ENCODE results near the gene CRIM1.

Gene CRIM1

GRCh38 chr2:36389577-36389976 is 34.0 kb downstream of the CRIM1 start:
- Histone ChIP-seq H3K9me3 (ENCODE audit: control insufficient read depth, low read length) (no peaks in the 10 kb centered on the region), H3K4me3 (ENCODE audit: low read length) (no peak overlapping the region), H3K27me3 (ENCODE audit: control insufficient read depth, insufficient read depth, low read length) (no peaks in the 10 kb centered on the region), H3K9ac (ENCODE audit: low read length) (no peak overlapping the region), H3K36me3 (ENCODE audit: control insufficient read depth, insufficient read depth, low read length) (no peaks in the 10 kb centered on the region), H3K4me1 (ENCODE audit: control insufficient read depth, insufficient read depth, low read length) (peaks cover 5% of the 10 kb centered on the region)

GRCh38 chr2:36392571-36393255 is 37.1 kb downstream of the CRIM1 start:
- H3K4me1 ChIP-seq (ENCODE audit: control insufficient read depth, insufficient read depth, low read length): peaks cover 22% of the 10 kb centered on the region

GRCh38 chr2:36393738-36394256 is 38.2 kb downstream of the CRIM1 start:
- H3K27me3 ChIP-seq (ENCODE audit: control insufficient read depth, insufficient read depth, low read length): no peaks in the 10 kb centered on the region
- no peak overlapping the region for H3K9ac ChIP-seq (ENCODE audit: low read length)
- no peak overlapping the region for H3K4me3 ChIP-seq (ENCODE audit: low read length)
- peaks cover 29% of the 10 kb centered on the region for H3K4me1 ChIP-seq (ENCODE audit: control insufficient read depth, insufficient read depth, low read length)
- no peaks in the 10 kb centered on the region for H3K9me3 ChIP-seq (ENCODE audit: control insufficient read depth, low read length)
- no peaks in the 10 kb centered on the region for H3K36me3 ChIP-seq (ENCODE audit: control insufficient read depth, insufficient read depth, low read length)

More at GRCh38 chr2:36392571-36393255, 37.1 kb downstream of the CRIM1 start:
- H3K36me3 ChIP-seq (ENCODE audit: control insufficient read depth, insufficient read depth, low read length): no peaks in the 10 kb centered on the region
- H3K27me3 ChIP-seq (ENCODE audit: control insufficient read depth, insufficient read depth, low read length): no peaks in the 10 kb centered on the region
- no peak overlapping the region for H3K4me3 ChIP-seq (ENCODE audit: low read length)
- no peak overlapping the region for H3K9ac ChIP-seq (ENCODE audit: low read length)
- no peaks in the 10 kb centered on the region for H3K9me3 ChIP-seq (ENCODE audit: control insufficient read depth, low read length)

GRCh38 chr2:36394804-36395203 is 39.2 kb downstream of the CRIM1 start:
- no peaks in the 10 kb centered on the region for H3K27me3 ChIP-seq (ENCODE audit: control insufficient read depth, insufficient read depth, low read length)
- H3K36me3 ChIP-seq (ENCODE audit: control insufficient read depth, insufficient read depth, low read length): no peaks in the 10 kb centered on the region
- H3K9me3 ChIP-seq (ENCODE audit: control insufficient read depth, low read length): no peaks in the 10 kb centered on the region
- no peak overlapping the region for H3K4me3 ChIP-seq (ENCODE audit: low read length)
- H3K4me1 ChIP-seq (ENCODE audit: control insufficient read depth, insufficient read depth, low read length): peaks cover 29% of the 10 kb centered on the region
- H3K9ac ChIP-seq (ENCODE audit: low read length): peak overlapping the region; percentile 47

GRCh38 chr2:36395866-36396265 is 40.3 kb downstream of the CRIM1 start:
- Histone ChIP-seq H3K27me3 (ENCODE audit: control insufficient read depth, insufficient read depth, low read length) (no peaks in the 10 kb centered on the region), H3K4me3 (ENCODE audit: low read length) (no peak overlapping the region), H3K4me1 (ENCODE audit: control insufficient read depth, insufficient read depth, low read length) (peaks cover 29% of the 10 kb centered on the region), H3K9ac (ENCODE audit: low read length) (no peak overlapping the region), H3K9me3 (ENCODE audit: control insufficient read depth, low read length) (no peaks in the 10 kb centered on the region), H3K36me3 (ENCODE audit: control insufficient read depth, insufficient read depth, low read length) (no peaks in the 10 kb centered on the region)

- H3K36me3 ChIP-seq (ENCODE audit: control insufficient read depth, insufficient read depth, low read length): no peaks in the 10 kb centered on the region
- H3K4me1 ChIP-seq (ENCODE audit: control insufficient read depth, insufficient read depth, low read length): peaks cover 29% of the 10 kb centered on the region
- no peak overlapping the region for H3K4me3 ChIP-seq (ENCODE audit: low read length)
- no peak overlapping the region for H3K9ac ChIP-seq (ENCODE audit: low read length)
- H3K9me3 ChIP-seq (ENCODE audit: control insufficient read depth, low read length): no peaks in the 10 kb centered on the region
- H3K27me3 ChIP-seq (ENCODE audit: control insufficient read depth, insufficient read depth, low read length): no peaks in the 10 kb centered on the region
Observed at GRCh38 chr2:36396878-36397539, 41.4 kb downstream of the CRIM1 start.

GRCh38 chr2:36397728-36398413 is 42.3 kb downstream of the CRIM1 start:
- Histone ChIP-seq H3K27me3 (ENCODE audit: control insufficient read depth, insufficient read depth, low read length) (no peaks in the 10 kb centered on the region), H3K9ac (ENCODE audit: low read length) (no peak overlapping the region), H3K9me3 (ENCODE audit: control insufficient read depth, low read length) (no peaks in the 10 kb centered on the region), H3K4me1 (ENCODE audit: control insufficient read depth, insufficient read depth, low read length) (peaks cover 29% of the 10 kb centered on the region), H3K36me3 (ENCODE audit: control insufficient read depth, insufficient read depth, low read length) (no peaks in the 10 kb centered on the region), H3K4me3 (ENCODE audit: low read length) (no peak overlapping the region)

- Histone ChIP-seq H3K9ac (ENCODE audit: low read length) (no peak overlapping the region), H3K9me3 (ENCODE audit: control insufficient read depth, low read length) (no peaks in the 10 kb centered on the region), H3K4me3 (ENCODE audit: low read length) (no peak overlapping the region), H3K36me3 (ENCODE audit: control insufficient read depth, insufficient read depth, low read length) (no peaks in the 10 kb centered on the region), H3K27me3 (ENCODE audit: control insufficient read depth, insufficient read depth, low read length) (no peaks in the 10 kb centered on the region), H3K4me1 (ENCODE audit: control insufficient read depth, insufficient read depth, low read length) (peaks cover 29% of the 10 kb centered on the region)
Observed at GRCh38 chr2:36399050-36399449, 43.5 kb downstream of the CRIM1 start.

- Histone ChIP-seq H3K27me3 (ENCODE audit: control insufficient read depth, insufficient read depth, low read length) (no peaks in the 10 kb centered on the region), H3K4me3 (ENCODE audit: low read length) (no peak overlapping the region), H3K9me3 (ENCODE audit: control insufficient read depth, low read length) (no peaks in the 10 kb centered on the region), H3K4me1 (ENCODE audit: control insufficient read depth, insufficient read depth, low read length) (peaks cover 7% of the 10 kb centered on the region), H3K9ac (ENCODE audit: low read length) (no peak overlapping the region), H3K36me3 (ENCODE audit: control insufficient read depth, insufficient read depth, low read length) (no peaks in the 10 kb centered on the region)
Observed at GRCh38 chr2:36403675-36404230, 48.2 kb downstream of the CRIM1 start.

GRCh38 chr2:36404318-36404717 is 48.7 kb downstream of the CRIM1 start:
- no peaks in the 10 kb centered on the region for H3K27me3 ChIP-seq (ENCODE audit: control insufficient read depth, insufficient read depth, low read length)
- no peak overlapping the region for H3K4me3 ChIP-seq (ENCODE audit: low read length)
- no peaks in the 10 kb centered on the region for H3K9me3 ChIP-seq (ENCODE audit: control insufficient read depth, low read length)
- H3K9ac ChIP-seq (ENCODE audit: low read length): no peak overlapping the region
- no peaks in the 10 kb centered on the region for H3K36me3 ChIP-seq (ENCODE audit: control insufficient read depth, insufficient read depth, low read length)
- peaks cover 7% of the 10 kb centered on the region for H3K4me1 ChIP-seq (ENCODE audit: control insufficient read depth, insufficient read depth, low read length)

- peaks cover 7% of the 10 kb centered on the region for H3K4me1 ChIP-seq (ENCODE audit: control insufficient read depth, insufficient read depth, low read length)
- H3K4me3 ChIP-seq (ENCODE audit: low read length): no peak overlapping the region
- H3K27me3 ChIP-seq (ENCODE audit: control insufficient read depth, insufficient read depth, low read length): no peaks in the 10 kb centered on the region
- no peak overlapping the region for H3K9ac ChIP-seq (ENCODE audit: low read length)
- no peaks in the 10 kb centered on the region for H3K36me3 ChIP-seq (ENCODE audit: control insufficient read depth, insufficient read depth, low read length)
- H3K9me3 ChIP-seq (ENCODE audit: control insufficient read depth, low read length): no peaks in the 10 kb centered on the region
Observed at GRCh38 chr2:36404754-36405153, 49.2 kb downstream of the CRIM1 start.

GRCh38 chr2:36405183-36405582 is 49.6 kb downstream of the CRIM1 start:
- Histone ChIP-seq H3K4me1 (ENCODE audit: control insufficient read depth, insufficient read depth, low read length) (peaks cover 12% of the 10 kb centered on the region), H3K27me3 (ENCODE audit: control insufficient read depth, insufficient read depth, low read length) (no peaks in the 10 kb centered on the region), H3K4me3 (ENCODE audit: low read length) (no peak overlapping the region), H3K36me3 (ENCODE audit: control insufficient read depth, insufficient read depth, low read length) (no peaks in the 10 kb centered on the region), H3K9me3 (ENCODE audit: control insufficient read depth, low read length) (no peaks in the 10 kb centered on the region), H3K9ac (ENCODE audit: low read length) (no peak overlapping the region)
